ENCODE measurements around the gene CCSER1.

DNA sequence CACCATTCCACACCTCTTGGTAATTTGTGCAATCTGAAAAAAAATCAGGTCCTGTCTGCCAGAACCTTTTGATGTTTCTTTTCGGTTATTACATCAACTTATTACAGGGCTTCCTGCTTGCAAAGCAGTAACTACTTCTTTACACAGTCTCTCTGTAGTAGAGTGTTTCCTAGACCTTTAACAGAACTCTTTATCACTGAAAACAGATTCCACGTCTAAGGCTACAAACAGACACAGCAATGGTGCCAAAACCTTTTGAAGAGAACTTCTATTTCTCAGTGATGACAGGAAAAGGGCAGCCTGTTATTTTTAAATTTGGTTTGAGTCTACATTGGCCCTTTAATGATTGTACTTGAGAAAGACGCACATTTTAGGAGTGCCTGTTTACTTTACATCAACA is 1463.1 kb downstream of the CCSER1 start:
- TF ChIP-seq EZH2 (IDR thresholded peaks at IDR 0.05; ENCODE audit: insufficient read depth, poor library complexity, severe bottlenecking) (no peak), EZH2phosphoT487 (IDR thresholded peaks at IDR 0.05; ENCODE audit: insufficient read depth, low read depth) (no peak)

Data from GM23248 (cell line).